ENCODE results near the gene IL15.
A peak's percentile ranks its signal among the peaks of the same experiment; 100 is the strongest.

Gene IL15

DNA sequence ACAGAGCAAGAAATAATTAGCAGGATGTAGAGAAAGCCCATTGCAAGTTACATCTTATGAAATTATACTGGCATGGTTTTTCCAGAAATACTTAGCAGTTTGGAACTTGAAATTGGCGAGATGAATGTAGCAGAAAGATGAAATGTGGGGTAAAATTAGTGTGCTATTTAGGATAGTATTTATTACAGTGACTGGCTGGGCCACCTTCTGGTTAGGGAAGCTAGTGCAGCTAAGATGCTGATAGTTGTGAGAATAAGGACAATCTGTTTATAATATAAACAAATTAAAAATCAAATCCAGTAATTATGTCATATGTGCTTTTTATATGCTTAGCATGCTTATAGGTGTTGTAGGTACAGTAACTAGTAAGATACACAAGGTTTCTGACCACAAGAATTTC, 74.8 kb downstream of the IL15 start:
- peaks cover 18% of the 10 kb centered on the region for H3K9me3 Mint-ChIP-seq
- H3K36me3 Mint-ChIP-seq (ENCODE audit: low read depth): no peaks in the 10 kb centered on the region
- no peak overlapping the region for H3K27ac Mint-ChIP-seq
- no peaks in the 10 kb centered on the region for H3K4me1 Mint-ChIP-seq
- no peak overlapping the region for H3K4me3 Mint-ChIP-seq
- peak; percentile 58 to 62 (median 60) for TF ChIP-seq CTCF (IDR thresholded peaks at IDR 0.05; ENCODE audit: unreplicated experiment in 3 of 3)
- peaks cover 4% of the 10 kb centered on the region for H3K27me3 Mint-ChIP-seq (ENCODE audit: low read depth)

DNA sequence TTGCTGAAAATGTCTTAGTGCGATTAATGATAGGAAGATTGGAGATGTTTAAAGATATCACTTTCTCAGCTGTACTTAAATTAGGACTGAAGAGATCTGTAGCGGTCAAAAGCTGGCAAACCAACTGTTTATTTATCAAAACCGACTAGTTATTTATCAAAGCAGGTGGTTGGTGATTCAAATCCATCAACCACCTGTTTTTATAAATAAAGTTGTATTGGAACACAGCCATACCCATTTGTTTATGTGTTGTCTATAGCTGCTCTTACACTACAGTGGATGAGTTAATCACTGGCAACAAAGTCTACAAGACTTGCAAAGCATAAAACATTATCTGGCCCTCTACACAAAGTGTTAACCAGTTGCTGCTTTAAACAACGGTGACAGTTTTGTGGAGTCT, 76.8 kb downstream of the IL15 start:
- no peaks in the 10 kb centered on the region for H3K4me1 Mint-ChIP-seq
- H3K27ac Mint-ChIP-seq: no peak overlapping the region
- no peak overlapping the region for H3K4me3 Mint-ChIP-seq
- TF ChIP-seq CTCF (IDR thresholded peaks at IDR 0.05; ENCODE audit: unreplicated experiment in 3 of 3): no peak
- peaks cover 4% of the 10 kb centered on the region for H3K27me3 Mint-ChIP-seq (ENCODE audit: low read depth)
- no peaks in the 10 kb centered on the region for H3K36me3 Mint-ChIP-seq (ENCODE audit: low read depth)
- H3K9me3 Mint-ChIP-seq: peaks cover 8% of the 10 kb centered on the region

DNA sequence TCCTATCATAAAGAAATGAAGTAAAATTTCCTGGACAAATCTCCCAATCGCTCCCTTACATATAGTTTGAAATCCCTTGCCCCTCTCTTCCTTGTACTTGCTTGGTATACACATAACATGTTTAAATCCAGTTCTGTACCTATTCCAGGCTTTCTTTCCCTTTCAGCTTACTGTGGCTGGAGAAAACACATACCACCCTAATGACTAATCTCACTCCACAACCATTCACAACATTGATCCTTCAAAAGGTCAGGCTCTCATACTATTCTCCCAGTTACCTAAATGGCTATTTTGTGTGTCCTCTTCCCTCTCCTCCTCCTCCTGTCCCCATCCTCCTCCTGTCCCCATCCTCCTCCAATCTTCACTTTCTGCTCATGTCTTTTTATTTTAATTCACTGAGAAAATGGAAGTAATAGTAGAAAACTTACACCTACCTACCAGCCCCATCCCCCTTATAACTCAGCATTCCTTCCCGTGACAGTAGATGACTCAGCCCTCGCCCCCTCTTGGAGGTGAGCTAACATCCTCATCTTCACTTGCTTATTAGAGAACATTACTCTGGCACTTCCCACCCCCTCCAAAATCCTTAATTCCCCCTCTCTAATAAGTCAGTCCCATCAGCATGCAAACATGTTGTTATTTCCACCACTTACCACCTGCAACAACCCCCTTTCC, 77.5 kb downstream of the IL15 start:
- H3K9me3 Mint-ChIP-seq: peaks cover 4% of the 10 kb centered on the region
- peaks cover 4% of the 10 kb centered on the region for H3K27me3 Mint-ChIP-seq (ENCODE audit: low read depth)
- H3K4me1 Mint-ChIP-seq: no peaks in the 10 kb centered on the region
- no peak overlapping the region for H3K27ac Mint-ChIP-seq
- H3K4me3 Mint-ChIP-seq: no peak overlapping the region
- H3K36me3 Mint-ChIP-seq (ENCODE audit: low read depth): no peaks in the 10 kb centered on the region
- no peak for TF ChIP-seq CTCF (IDR thresholded peaks at IDR 0.05; ENCODE audit: unreplicated experiment in 3 of 3)

GRCh38 chr4:141719585-141719984, 83.2 kb downstream of the IL15 start:
- H3K4me3 Mint-ChIP-seq: no peak overlapping the region
- H3K4me1 Mint-ChIP-seq: no peaks in the 10 kb centered on the region
- no peak overlapping the region for H3K27ac Mint-ChIP-seq
- H3K27me3 Mint-ChIP-seq (ENCODE audit: low read depth): peaks cover 4% of the 10 kb centered on the region
- H3K9me3 Mint-ChIP-seq: peaks cover 4% of the 10 kb centered on the region
- no peak for TF ChIP-seq CTCF (IDR thresholded peaks at IDR 0.05; ENCODE audit: unreplicated experiment in 3 of 3)
- no peaks in the 10 kb centered on the region for H3K36me3 Mint-ChIP-seq (ENCODE audit: low read depth)

GRCh38 chr4:141721174-141721573, 84.8 kb downstream of the IL15 start:
- no peaks in the 10 kb centered on the region for H3K36me3 Mint-ChIP-seq (ENCODE audit: low read depth)
- no peaks in the 10 kb centered on the region for H3K4me1 Mint-ChIP-seq
- H3K27me3 Mint-ChIP-seq (ENCODE audit: low read depth): no peaks in the 10 kb centered on the region
- no peak for TF ChIP-seq CTCF (IDR thresholded peaks at IDR 0.05; ENCODE audit: unreplicated experiment in 3 of 3)
- no peaks in the 10 kb centered on the region for H3K9me3 Mint-ChIP-seq
- no peak overlapping the region for H3K4me3 Mint-ChIP-seq
- no peak overlapping the region for H3K27ac Mint-ChIP-seq

DNA sequence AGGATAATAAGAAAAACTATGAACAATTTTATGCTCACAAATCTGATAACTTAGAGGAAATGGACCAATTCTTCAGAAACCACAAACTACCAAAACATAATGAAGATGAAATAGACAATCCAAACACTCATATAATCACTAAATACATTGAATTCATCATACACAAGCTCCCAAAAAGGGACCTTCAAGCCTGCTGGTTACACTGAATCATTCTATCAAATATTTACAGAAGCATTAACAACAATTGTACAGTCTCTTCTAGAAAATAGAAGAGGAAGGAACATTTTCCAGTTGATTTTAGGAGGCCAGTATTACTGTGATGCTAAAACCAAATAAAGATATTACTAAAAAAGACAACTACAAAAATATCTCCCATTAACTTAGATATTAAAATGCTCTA, 88.3 kb downstream of the IL15 start:
- TF ChIP-seq CTCF (IDR thresholded peaks at IDR 0.05; ENCODE audit: unreplicated experiment in 3 of 3): no peak
- Mint-ChIP-seq H3K27ac (no peak overlapping the region), H3K9me3 (no peaks in the 10 kb centered on the region), H3K4me3 (no peak overlapping the region), H3K4me1 (no peaks in the 10 kb centered on the region), H3K27me3 (ENCODE audit: low read depth) (no peaks in the 10 kb centered on the region), H3K36me3 (ENCODE audit: low read depth) (no peaks in the 10 kb centered on the region)
